Neutrophil (primary cell): ENCODE data around the gene CACNA2D1.

Experiments
- H3K27ac ChIP-seq: fragments of 200-600 bp; sonication (generic); 2 replicates; pipeline ENCODE4 v1.5.1; 2016; ENCODE audit warnings: mild to moderate bottlenecking, moderate library complexity
- H3K27me3 ChIP-seq: fragments of 200-600 bp; sonication (generic); 2 replicates; pipeline ENCODE4 v1.6.0; 2016; ENCODE audit warnings: mild to moderate bottlenecking
- H3K36me3 ChIP-seq: fragments of 200-600 bp; sonication (generic); 2 replicates; pipeline ENCODE4 v1.5.1; 2017
- H3K4me1 ChIP-seq, 2 experiments: fragments of 200-600 bp in 1 of 2; sonication (generic) in 1 of 2; 1 replicate in 1 of 2; 2 replicates in 1 of 2; pipeline versions ENCODE4 v1.5.1 to v1.6.1; 2013 to 2016; ENCODE audit warnings: low read depth in 1 of 2, low read length in 1 of 2, mild to moderate bottlenecking in 1 of 2, moderate library complexity in 1 of 2; ENCODE audit not compliant: control insufficient read depth in 1 of 2, insufficient read depth in 1 of 2
- H3K4me3 ChIP-seq, 2 experiments: fragments of 200-600 bp in 1 of 2; sonication (generic) in 1 of 2; 1 replicate in 1 of 2; 2 replicates in 1 of 2; pipeline ENCODE4 v1.5.1; 2013 to 2016; ENCODE audit warnings: low read depth in 1 of 2, low read length in 1 of 2, mild to moderate bottlenecking in 1 of 2, moderate library complexity in 1 of 2
- H3K9me3 ChIP-seq: fragments of 200-600 bp; sonication (generic); 2 replicates; pipeline ENCODE4 v1.5.1; 2016
- TF ChIP-seq, protein P1 (sequence below): fragments of 200-600 bp; sonication (generic); IDR thresholded peaks from 2 replicates; pipeline ENCODE4 v1.5.1; 2016; ENCODE audit warnings: antibody characterized with exemption

CACNA2D1 gene

DNA sequence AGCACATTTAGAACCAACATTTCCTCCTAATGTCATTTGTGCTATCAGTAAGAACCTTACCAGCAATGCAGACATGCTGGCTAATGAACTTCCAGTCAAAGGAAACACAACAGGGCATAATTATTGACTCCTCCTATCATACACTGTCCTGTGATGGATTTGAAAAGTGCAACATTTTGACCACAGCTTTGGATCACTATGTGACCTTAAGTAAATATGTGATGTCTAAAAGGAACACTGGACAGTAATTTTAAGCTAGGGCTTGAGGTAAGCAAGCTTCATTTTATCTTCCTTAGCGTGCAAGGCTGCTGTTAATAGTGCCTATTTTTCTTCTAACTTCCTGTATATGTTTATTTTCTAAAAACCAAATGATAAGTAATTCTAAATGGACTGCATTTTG lies 433.2 kb downstream of the CACNA2D1 start:
- Histone ChIP-seq H3K27me3 (no peaks in the 10 kb centered on the region), H3K9me3 (no peaks in the 10 kb centered on the region), H3K36me3 (no peaks in the 10 kb centered on the region), H3K4me1 (no peaks in the 10 kb centered on the region), H3K4me3 (no peak overlapping the region), H3K27ac (no peak overlapping the region)
- TF ChIP-seq, protein P1, sequence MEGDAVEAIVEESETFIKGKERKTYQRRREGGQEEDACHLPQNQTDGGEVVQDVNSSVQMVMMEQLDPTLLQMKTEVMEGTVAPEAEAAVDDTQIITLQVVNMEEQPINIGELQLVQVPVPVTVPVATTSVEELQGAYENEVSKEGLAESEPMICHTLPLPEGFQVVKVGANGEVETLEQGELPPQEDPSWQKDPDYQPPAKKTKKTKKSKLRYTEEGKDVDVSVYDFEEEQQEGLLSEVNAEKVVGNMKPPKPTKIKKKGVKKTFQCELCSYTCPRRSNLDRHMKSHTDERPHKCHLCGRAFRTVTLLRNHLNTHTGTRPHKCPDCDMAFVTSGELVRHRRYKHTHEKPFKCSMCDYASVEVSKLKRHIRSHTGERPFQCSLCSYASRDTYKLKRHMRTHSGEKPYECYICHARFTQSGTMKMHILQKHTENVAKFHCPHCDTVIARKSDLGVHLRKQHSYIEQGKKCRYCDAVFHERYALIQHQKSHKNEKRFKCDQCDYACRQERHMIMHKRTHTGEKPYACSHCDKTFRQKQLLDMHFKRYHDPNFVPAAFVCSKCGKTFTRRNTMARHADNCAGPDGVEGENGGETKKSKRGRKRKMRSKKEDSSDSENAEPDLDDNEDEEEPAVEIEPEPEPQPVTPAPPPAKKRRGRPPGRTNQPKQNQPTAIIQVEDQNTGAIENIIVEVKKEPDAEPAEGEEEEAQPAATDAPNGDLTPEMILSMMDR: no peak

DNA sequence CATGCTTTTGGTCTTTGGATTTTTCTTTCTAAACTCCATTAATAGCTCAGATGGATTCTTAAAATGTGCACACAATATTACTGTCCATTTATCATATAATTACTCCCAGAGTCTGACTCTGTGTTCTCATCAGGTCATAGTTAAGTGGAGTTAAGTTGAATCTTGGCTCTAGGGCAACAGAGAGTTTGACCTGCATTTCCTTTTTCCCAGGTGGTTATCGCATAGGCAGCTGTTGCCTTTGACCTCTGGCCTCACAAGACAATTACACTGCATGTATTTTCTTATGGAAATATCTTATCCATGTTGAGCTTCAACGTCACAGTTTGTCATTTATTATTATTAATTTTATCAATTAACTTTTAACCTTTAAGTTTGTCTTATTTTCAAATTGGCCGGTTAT lies 436.3 kb downstream of the CACNA2D1 start:
- no peak overlapping the region for H3K4me3 ChIP-seq
- no peaks in the 10 kb centered on the region for H3K27me3 ChIP-seq
- no peak overlapping the region for H3K27ac ChIP-seq
- no peaks in the 10 kb centered on the region for H3K36me3 ChIP-seq
- no peaks in the 10 kb centered on the region for H3K9me3 ChIP-seq
- no peaks in the 10 kb centered on the region for H3K4me1 ChIP-seq
- TF ChIP-seq, protein P1: no peak

DNA sequence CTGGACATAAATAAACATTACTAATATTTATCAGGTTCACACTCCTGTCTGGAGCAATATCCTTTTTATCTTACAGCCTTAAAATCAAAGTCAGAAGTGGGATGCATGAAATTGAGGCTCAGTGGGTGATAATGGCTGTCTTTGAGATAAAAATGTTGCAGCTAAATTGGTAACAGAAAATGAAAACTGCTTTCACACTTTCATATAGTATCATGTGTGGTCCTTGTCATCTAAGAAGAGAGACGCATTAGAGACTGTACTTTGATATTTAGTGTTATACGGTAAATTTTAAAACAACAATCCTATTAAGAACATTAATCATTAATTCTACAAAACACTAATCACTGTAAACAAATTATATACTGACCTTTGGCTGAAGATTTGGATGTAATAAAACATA lies 438.5 kb downstream of the CACNA2D1 start:
- no peaks in the 10 kb centered on the region for H3K4me1 ChIP-seq

DNA sequence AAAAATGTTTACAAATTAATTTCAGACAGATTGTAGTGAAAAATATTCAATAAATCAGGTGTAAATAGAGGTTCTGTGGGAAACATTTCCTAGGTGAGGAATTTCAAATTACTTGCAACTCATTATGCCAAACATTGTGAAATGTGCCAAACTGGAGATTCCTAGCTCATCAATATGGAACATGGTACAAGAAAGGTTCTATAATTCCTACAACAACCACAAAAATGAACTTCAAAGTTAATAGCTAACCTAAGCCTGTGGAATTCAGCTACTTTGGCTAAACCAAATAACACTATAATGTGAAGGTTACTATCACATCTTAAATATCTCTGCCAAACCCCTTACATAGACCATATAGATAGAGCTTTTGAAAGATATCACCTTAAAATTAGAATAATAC lies 450.4 kb downstream of the CACNA2D1 start:
- Histone ChIP-seq H3K36me3 (no peaks in the 10 kb centered on the region), H3K27ac (no peak overlapping the region), H3K9me3 (no peaks in the 10 kb centered on the region), H3K4me3 (no peak overlapping the region), H3K4me1 (peaks cover 0 to 9% of the 10 kb centered on the region in 2 experiments), H3K27me3 (no peaks in the 10 kb centered on the region)
- TF ChIP-seq, protein P1: no peak

More for the DNA sequence above, 438.5 kb downstream of the CACNA2D1 start:
- H3K4me3 ChIP-seq: no peak overlapping the region
- no peaks in the 10 kb centered on the region for H3K27me3 ChIP-seq
- H3K36me3 ChIP-seq: no peaks in the 10 kb centered on the region
- TF ChIP-seq, protein P1: no peak
- H3K9me3 ChIP-seq: no peaks in the 10 kb centered on the region
- no peak overlapping the region for H3K27ac ChIP-seq

DNA sequence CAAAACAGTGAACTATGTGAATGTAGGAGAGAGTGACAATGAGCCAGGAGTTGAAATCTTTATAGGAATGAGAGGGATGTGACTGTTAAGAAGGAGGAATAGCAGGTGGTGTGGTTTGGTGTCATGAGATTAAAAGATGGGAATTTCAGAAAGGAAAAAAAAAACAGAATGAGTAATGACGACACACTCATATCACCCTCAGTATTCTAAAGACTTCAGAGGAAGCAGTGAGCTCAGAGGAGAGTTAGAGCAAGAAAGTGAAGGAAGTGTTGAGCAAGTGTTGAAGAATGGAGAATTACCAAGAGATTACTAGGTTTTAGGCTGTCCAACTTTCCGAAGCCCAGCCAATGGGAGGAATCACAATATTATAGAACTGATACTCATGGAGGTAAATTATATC lies 453.2 kb downstream of the CACNA2D1 start:
- H3K27me3 ChIP-seq: no peaks in the 10 kb centered on the region
- H3K9me3 ChIP-seq: no peaks in the 10 kb centered on the region
- no peaks in the 10 kb centered on the region for H3K36me3 ChIP-seq
- H3K4me1 ChIP-seq: peaks cover 0 to 9% of the 10 kb centered on the region in 2 experiments
- peak overlapping the region in 1 of 2 experiments; percentile 19 for H3K4me3 ChIP-seq
- TF ChIP-seq, protein P1: no peak
- peak overlapping the region; percentile 76 for H3K27ac ChIP-seq
